OCI-M2 (cell line): ENCODE data around the gene ARFGAP1.

Experiments used
- DNase-seq: peaks from one replicate; lab custom pipeline; 2025; ENCODE audit not compliant: unreplicated experiment; lab: John Stamatoyannopoulos, UW

The ARFGAP1 gene

GRCh38 chr20:63277466-63278272 is 5.1 kb downstream of the ARFGAP1 start:
- DNase-seq: no peak

GRCh38 chr20:63278661-63279060 is 6.0 kb downstream of the ARFGAP1 start:
- no peak for DNase-seq

- DNase-seq: no peak
Measured at GRCh38 chr20:63279931-63280330, 7.3 kb downstream of the ARFGAP1 start.

DNA sequence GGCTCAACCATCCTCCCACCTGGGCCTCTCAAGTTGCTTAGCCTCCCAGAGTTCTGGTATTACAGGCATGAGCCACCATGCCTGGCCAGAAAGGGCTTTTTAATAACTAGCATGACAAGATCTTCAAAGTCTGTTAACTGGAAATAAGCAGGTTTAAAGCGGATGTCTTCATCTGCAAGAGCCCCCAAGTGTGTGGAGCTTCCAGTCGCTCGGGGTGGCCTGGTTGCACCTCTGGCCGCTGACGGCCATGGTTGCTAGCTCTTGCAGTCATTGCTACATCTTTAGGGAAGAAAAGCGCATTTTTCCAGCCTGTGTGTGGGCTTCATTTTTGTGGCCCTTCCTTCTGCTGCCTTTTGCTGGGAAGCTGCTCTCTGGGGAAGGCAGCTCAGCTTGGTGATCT is 7.8 kb downstream of the ARFGAP1 start:
- DNase-seq: no peak

DNA sequence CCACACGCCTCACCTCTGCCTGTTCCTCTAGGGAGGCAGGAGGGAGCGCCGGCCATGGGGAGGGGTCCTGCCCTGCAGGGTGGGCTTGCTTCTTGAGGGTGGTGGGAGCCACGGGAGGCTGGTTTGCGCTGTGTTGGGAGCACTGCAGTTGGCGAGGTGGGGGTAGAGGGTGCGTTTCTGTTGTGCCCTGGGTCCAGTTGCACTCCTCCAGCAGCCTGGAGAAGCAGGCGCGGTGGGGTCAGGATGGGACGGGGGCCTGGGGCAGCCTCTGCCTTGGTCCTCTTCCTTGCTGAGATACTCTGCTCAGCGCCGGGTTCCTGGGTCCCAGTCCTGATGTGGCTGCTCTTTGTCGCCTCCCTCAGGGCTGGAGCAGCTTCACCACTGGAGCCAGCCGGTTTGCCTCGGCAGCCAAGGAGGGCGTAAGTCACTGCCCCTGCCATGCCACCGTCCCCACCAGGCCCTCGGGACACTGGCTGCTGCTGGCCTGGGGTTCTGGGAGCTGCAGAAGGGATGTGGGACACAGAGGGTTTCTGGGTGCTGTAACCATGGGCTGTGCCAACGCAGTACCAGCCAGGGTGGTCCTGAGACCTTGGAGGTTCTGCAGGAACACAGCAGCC is 8.4 kb downstream of the ARFGAP1 start:
- no peak for DNase-seq

GRCh38 chr20:63281742-63282665 is 9.4 kb downstream of the ARFGAP1 start:
- no peak for DNase-seq

DNA sequence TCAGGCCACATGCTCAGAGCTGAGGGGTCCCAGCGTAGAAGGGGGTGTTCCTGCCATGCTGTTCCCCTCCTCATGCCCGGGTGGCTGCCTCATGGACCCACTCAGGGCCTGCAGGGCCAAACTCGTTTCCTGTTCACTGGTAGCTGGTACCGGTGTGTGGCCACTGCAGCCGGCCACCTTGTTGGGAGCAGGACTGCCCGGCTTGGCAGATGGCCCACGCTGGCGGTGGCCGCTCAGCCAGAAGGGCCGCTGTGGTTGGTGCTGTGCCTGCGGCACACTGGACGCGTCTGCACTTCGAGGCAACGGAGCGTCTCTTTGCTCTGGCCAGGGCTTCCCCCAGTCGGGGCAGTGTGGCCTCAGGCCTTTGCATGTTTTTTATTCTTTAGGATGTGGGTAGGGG is 10.3 kb downstream of the ARFGAP1 start:
- no peak for DNase-seq

DNA sequence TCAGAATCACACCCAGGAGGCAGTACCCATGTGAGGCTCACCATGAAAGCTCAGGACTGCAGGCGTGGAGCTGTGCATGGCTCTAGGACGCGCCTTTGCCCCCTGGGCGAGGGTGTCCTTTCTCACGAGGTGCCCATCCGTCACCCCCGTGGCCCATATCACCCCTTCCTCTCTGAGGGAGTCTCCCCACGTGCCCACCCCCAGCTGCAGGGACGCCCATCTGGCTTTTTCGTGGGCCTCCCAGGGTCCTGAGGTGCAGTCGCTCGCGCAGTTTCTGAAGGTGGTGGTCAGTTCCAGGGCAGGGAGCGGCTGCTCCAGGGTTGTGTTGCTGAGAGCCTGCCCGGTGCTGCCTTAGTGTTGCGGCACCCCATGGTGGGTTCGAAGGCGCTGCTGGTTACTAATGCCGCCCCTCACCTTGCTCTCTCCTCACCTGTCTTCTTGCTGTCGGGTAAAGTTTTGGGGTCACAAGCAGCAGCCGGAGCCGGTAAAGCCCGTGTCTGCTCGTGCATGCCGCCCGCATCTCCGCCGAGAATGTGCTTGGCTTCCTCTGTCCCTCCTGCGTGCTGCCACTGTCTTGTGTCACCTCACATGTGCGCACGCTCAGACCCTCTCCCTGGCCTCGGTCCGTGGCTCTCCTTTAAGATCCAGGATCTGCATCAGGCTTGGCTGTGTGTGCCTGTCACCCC is 10.9 kb downstream of the ARFGAP1 start:
- no peak for DNase-seq

- DNase-seq: no peak
Measured at GRCh38 chr20:63284083-63284440, 11.4 kb downstream of the ARFGAP1 start.

DNA sequence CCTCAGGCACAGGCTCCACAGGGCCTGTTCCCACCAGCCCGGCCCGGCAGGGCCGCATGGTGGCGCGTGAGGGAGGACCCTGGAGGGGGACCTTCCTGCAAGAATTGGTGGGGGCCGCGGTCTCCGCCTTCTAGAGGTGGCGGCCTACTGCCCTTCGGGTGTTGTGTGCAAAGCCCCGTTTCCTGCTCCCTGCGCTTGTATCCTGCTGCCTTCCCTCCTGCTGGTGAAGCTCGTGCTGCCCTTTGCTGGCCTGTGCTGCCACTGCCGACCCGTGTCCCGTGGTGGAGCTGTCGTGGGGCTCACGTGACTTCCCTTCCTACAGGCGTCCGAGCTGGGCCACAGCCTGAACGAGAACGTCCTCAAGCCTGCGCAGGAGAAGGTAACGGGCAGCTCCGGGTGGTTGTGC is 11.9 kb downstream of the ARFGAP1 start:
- DNase-seq: no peak

DNA sequence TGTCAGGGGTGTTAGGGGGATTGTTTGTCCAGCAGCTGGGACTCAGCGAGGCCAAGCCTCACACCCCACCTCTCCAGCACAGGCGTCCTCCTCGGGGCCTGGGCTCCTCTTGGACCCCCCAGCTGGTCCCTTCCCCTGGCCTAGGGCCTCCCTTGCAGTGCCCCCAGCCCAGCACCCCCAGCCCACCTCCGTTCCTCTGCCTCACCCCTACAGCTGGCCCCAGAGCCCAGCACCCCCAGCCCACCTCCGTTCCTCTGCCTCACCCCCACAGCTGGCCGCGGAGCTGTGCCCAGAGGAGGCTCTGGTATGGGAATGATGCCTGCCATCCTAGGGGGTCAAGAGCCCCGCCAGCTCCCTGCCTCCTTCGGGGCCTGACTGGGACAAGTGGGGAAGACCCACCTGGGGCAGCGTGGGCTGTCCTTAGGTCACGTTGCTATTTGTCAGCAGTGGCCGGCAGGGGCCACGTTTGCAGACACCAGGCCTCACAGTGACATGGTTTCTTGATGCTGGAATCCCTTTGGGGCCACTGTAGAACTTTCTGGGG is 12.4 kb downstream of the ARFGAP1 start:
- no peak for DNase-seq

GRCh38 chr20:63285636-63286615 is 13.3 kb downstream of the ARFGAP1 start:
- DNase-seq: no peak

DNA sequence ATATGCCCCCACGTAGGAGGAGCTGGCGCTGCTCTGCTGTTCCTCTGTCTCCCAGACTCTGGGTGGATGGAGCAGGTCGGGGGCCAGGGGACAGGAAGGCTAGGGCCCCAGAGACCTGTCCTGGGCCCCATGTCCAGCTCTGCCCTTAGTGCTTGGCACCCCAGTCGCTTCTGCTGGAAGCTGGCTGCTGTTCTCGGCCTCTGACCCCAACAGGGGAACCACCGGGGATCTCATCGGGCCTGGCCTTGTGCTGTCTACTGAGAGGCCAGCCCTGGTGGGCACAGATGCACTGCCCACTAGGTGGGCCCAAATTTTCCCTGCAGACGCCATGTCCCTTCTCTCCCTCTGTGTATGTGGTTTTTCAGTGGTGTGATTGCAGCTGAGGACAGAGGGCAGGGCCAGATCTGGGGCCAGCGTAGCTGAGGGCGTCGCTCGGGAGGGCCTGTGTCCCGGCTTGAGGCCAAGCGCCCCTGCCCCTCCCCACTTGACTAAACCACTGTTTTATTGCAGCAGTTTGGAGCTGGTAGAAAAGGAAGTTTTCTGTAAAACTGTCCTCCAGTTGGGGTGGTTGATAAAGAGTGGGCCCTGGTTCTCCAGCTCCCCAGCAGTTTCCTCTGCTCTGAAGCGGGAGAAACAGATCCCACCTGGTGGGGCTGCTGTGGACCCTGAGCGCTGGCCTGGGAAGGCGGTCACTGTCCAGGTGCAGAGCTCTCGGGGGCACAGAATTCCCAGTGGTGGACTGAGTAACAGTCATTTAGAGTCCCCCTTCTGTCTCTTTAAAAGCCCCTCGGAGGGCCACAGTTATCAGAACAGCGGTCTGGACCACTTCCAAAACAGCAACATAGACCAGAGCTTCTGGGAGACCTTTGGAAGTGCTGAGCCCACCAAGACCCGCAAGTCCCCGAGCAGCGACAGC is 14.4 kb downstream of the ARFGAP1 start:
- DNase-seq: no peak

DNA sequence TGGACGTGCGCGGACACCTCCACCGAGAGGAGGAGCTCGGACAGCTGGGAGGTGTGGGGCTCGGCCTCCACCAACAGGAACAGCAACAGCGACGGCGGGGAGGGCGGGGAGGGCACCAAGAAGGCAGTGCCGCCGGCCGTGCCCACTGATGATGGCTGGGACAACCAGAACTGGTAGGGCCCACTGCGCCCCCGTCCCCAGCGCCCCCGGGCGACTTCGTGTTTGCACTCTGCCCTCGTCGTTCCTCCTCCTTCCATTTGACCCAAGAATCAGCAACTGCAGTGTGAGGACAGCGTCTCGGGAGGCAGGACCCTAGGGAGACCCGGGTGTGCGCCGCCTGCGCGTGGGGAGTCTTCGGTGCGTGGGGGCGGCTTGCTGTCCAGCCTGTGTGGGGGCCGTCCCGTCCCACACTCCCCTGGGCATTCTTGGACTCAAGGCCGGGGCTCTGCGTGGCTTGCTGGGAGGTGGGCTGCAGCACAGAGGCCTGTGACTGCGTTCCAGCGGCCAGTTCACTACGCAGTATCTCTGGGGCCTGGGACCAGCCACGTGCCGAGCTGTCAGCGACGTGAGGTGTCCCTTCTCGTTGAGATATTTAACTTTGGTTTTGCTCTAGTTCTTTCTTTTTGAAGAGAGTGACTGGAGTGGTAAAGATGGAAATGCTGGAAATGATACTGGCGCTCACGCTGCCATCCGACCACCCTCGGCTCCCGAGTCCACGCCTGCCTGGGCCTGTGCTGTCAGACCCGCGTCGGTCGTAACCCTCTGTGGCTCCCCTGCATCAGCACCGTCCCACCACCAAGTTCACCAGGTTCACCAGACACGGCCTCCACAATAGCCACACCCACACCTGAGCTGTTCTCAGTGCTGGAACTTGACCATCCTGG is 15.3 kb downstream of the ARFGAP1 start:
- no peak for DNase-seq

DNA sequence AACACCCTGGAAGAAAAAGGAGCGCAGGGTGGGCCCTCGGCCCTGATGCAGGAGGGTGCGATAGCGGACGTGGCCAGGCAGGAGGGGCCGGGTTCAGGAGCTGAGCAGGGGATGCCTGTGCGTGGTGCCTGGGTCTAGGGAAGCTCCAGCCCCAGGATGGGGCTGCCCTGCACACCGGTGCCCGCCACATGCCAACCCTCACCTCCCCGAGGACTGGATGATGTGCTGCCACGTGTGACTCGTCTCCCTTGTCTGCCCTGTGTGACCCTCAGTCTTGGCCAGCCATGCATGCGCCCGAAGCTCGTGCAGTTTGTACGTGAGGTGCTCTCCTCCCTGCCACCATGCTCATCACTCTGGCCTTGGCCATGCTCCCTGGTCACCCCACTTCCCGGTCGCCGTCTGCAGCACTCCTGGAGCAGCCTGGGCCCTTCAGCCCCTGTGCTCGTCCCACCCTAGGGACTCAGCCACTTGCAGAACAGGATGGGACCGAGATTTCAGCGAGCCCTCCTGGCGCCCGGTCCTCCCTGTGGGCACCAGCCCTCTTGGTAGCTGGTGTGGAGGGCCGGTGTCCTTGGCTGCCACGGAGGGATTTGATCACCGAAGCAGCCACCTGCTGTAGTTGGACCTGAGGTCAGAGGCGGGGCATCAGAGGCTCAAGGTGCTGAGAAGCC is 16.1 kb downstream of the ARFGAP1 start:
- no peak for DNase-seq

DNA sequence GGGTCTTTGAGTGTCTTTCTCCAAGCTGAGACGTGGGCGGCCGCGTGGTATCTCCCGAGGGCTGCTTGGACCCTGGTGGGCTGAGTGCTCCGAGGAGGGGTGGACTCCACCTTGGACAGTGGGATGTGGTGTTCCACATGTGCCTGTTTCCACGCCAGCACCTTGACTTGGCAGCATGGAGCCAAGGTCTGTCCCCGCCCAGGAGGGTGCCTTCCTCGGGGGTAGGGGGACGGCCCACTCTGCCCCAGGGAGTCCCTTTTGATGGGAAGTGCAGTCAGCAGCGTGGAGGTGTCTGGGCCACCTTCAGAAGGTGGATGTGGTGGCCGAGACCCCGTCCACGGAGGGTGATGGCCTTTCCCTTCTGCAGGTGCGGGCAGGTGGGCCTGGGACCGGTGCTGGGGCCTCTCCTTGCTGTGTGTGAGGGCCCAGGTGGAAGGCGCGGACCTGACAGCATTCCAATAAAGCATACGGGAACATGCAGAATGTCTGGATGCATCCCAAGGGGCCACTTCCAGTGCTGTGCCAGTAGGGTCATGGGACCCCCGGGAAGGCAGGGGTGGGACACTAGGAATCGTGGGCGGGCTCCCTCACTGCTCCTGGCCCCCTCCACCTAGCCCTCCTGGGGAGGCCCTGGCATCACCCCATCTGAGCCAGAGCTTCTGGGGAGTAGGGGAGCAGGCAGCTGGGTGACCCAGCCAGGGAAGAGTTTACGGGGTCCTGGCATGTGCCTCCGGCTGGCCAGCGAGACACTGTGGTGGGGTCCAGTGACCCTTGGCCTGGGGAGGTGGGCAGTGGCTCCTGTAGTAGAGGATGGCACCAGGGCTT is 16.9 kb downstream of the ARFGAP1 start:
- no peak for DNase-seq
